HEK293 (cell line): ENCODE measurements around the gene FBXL15.

Experiments used
- AEBP2 ChIP-seq: fragments of 450-650 bp; formaldehyde crosslinking; IDR thresholded peaks from 2 replicates; pipeline ENCODE4 v1.5.1; 2016; ENCODE audit warnings: missing biosample characterization, missing genetic modification characterization, borderline replicate concordance
- GFI1B ChIP-seq: fragments of 450-650 bp; formaldehyde crosslinking; IDR thresholded peaks from 2 replicates; pipeline ENCODE4 v1.5.1; 2016; ENCODE audit warnings: missing biosample characterization, missing genetic modification characterization
- GLI2 ChIP-seq: fragments of 450-650 bp; formaldehyde crosslinking; IDR thresholded peaks from 2 replicates; pipeline ENCODE4; 2017; ENCODE audit warnings: missing biosample characterization, missing genetic modification characterization, low read depth, borderline replicate concordance
- GLIS2 ChIP-seq: fragments of 450-650 bp; formaldehyde crosslinking; IDR thresholded peaks from 2 replicates; pipeline ENCODE4 v1.5.1; 2016; ENCODE audit warnings: missing biosample characterization, missing genetic modification characterization
- HOXC10 ChIP-seq: sonication (generic); formaldehyde crosslinking; IDR thresholded peaks from 2 replicates; pipeline ENCODE4 v1.8.1; 2023; ENCODE audit warnings: mild to moderate bottlenecking, missing genetic modification reagents
- INSM2 ChIP-seq: fragments of 450-650 bp; formaldehyde crosslinking; IDR thresholded peaks from 2 replicates; pipeline ENCODE4 v1.5.1; 2016; ENCODE audit warnings: missing biosample characterization, missing genetic modification characterization
- KLF7 ChIP-seq: fragments of 450-650 bp; formaldehyde crosslinking; IDR thresholded peaks from 2 replicates; pipeline ENCODE4 v1.5.1; 2016; ENCODE audit warnings: missing biosample characterization, missing genetic modification characterization, borderline replicate concordance
- OVOL3 ChIP-seq: fragments of 450-650 bp; formaldehyde crosslinking; IDR thresholded peaks from 2 replicates; pipeline ENCODE4 v1.5.1; 2016; ENCODE audit warnings: missing biosample characterization, missing genetic modification characterization
- PRDM10 ChIP-seq: fragments of 450-650 bp; formaldehyde crosslinking; IDR thresholded peaks from 2 replicates; pipeline ENCODE4 v1.5.1; 2016; ENCODE audit warnings: missing biosample characterization, missing genetic modification characterization
- ZBTB49 ChIP-seq: fragments of 450-650 bp; formaldehyde crosslinking; IDR thresholded peaks from 2 replicates; pipeline ENCODE4 v1.5.1; 2016; ENCODE audit warnings: missing biosample characterization, missing genetic modification characterization, low read depth
- ZBTB8A ChIP-seq: fragments of 450-650 bp; formaldehyde crosslinking; IDR thresholded peaks from 2 replicates; pipeline ENCODE4 v1.5.1; 2016; ENCODE audit warnings: missing biosample characterization, missing genetic modification characterization
- ZNF112 ChIP-seq: fragments of 450-650 bp; formaldehyde crosslinking; IDR thresholded peaks from 2 replicates; pipeline ENCODE4 v1.5.0; 2017; ENCODE audit warnings: missing biosample characterization, missing genetic modification characterization
- ZNF202 ChIP-seq: fragments of 450-650 bp; formaldehyde crosslinking; IDR thresholded peaks from 2 replicates; pipeline ENCODE4 v1.5.1; 2016; ENCODE audit warnings: missing biosample characterization, missing genetic modification characterization, borderline replicate concordance
- ZNF239 ChIP-seq: fragments of 450-650 bp; formaldehyde crosslinking; IDR thresholded peaks from 2 replicates; pipeline ENCODE4 v1.5.1; 2016; ENCODE audit warnings: missing biosample characterization, missing genetic modification characterization
- ZNF404 ChIP-seq: fragments of 450-650 bp; formaldehyde crosslinking; IDR thresholded peaks from 2 replicates; pipeline ENCODE4 v1.5.1; 2017; ENCODE audit warnings: missing biosample characterization, missing genetic modification characterization
- ZNF423 ChIP-seq: fragments of 450-650 bp; formaldehyde crosslinking; IDR thresholded peaks from 2 replicates; pipeline ENCODE4 v1.5.1; 2016; ENCODE audit warnings: missing biosample characterization, missing genetic modification characterization
- ZNF510 ChIP-seq: fragments of 450-650 bp; formaldehyde crosslinking; IDR thresholded peaks from 2 replicates; pipeline ENCODE4 v1.5.1; 2018; ENCODE audit warnings: mild to moderate bottlenecking, missing genetic modification characterization, missing biosample characterization; ENCODE audit not compliant: insufficient replicate concordance
- ZNF514 ChIP-seq: fragments of 450-650 bp; formaldehyde crosslinking; IDR thresholded peaks from 2 replicates; pipeline ENCODE4 v1.5.1; 2016; ENCODE audit warnings: missing biosample characterization, missing genetic modification characterization
- ZNF521 ChIP-seq: fragments of 450-650 bp; formaldehyde crosslinking; IDR thresholded peaks from 2 replicates; pipeline ENCODE4 v1.5.1; 2017; ENCODE audit warnings: missing biosample characterization, mild to moderate bottlenecking, missing genetic modification characterization
- ZNF530 ChIP-seq: fragments of 450-650 bp; formaldehyde crosslinking; IDR thresholded peaks from 2 replicates; pipeline ENCODE4 v1.5.1; 2016; ENCODE audit warnings: low read depth, missing biosample characterization, missing genetic modification characterization
- ZNF571 ChIP-seq: fragments of 450-650 bp; formaldehyde crosslinking; IDR thresholded peaks from 2 replicates; pipeline ENCODE4 v1.5.0; 2017; ENCODE audit warnings: missing biosample characterization, missing genetic modification characterization
- ZNF621 ChIP-seq: fragments of 450-650 bp; formaldehyde crosslinking; IDR thresholded peaks from 2 replicates; pipeline ENCODE4 v1.5.1; 2017; ENCODE audit warnings: missing biosample characterization, missing genetic modification characterization
- ZNF624 ChIP-seq: fragments of 450-650 bp; formaldehyde crosslinking; IDR thresholded peaks from 2 replicates; pipeline ENCODE4 v1.5.1; 2017; ENCODE audit warnings: missing biosample characterization, missing genetic modification characterization
- ZNF629 ChIP-seq: fragments of 450-650 bp; formaldehyde crosslinking; IDR thresholded peaks from 2 replicates; pipeline ENCODE4 v1.5.1; 2017; ENCODE audit warnings: missing biosample characterization, missing genetic modification characterization
- ZNF677 ChIP-seq: fragments of 450-650 bp; IDR thresholded peaks from 2 replicates; pipeline ENCODE4 v1.5.0; 2018; ENCODE audit warnings: missing biosample characterization, mild to moderate bottlenecking, missing genetic modification characterization, moderate library complexity
- ZNF692 ChIP-seq: fragments of 450-650 bp; formaldehyde crosslinking; IDR thresholded peaks from 2 replicates; pipeline ENCODE4 v1.5.1; 2016; ENCODE audit warnings: missing biosample characterization, missing genetic modification characterization
- ZNF768 ChIP-seq: fragments of 450-650 bp; formaldehyde crosslinking; IDR thresholded peaks from 2 replicates; pipeline ENCODE4 v1.5.1; 2018; ENCODE audit warnings: missing biosample characterization, mild to moderate bottlenecking, missing genetic modification characterization
- ZSCAN18 ChIP-seq: fragments of 450-650 bp; formaldehyde crosslinking; IDR thresholded peaks from 2 replicates; pipeline ENCODE4 v1.5.1; 2016; ENCODE audit warnings: missing biosample characterization, missing genetic modification characterization
- ZSCAN30 ChIP-seq: fragments of 450-650 bp; IDR thresholded peaks from 2 replicates; pipeline ENCODE4 v1.5.1; 2018; ENCODE audit warnings: missing biosample characterization, mild to moderate bottlenecking, missing genetic modification characterization, moderate library complexity

FBXL15 gene

GRCh38 chr10:102452672-102453340 lies 32.2 kb downstream of the FBXL15 start (continued):
- no peak for TF ChIP-seq ZSCAN18 (tag by site-specific recombination)
- no peak for TF ChIP-seq ZNF514
- TF ChIP-seq ZNF510 (tag by site-specific recombination), result no peak
- TF ChIP-seq ZNF677 (tag by site-specific recombination), result no peak
- no peak for TF ChIP-seq KLF7 (tag by site-specific recombination)
- no peak for TF ChIP-seq GLIS2 (tag by site-specific recombination)
- no peak for TF ChIP-seq ZNF571 (tag by site-specific recombination)
- no peak for TF ChIP-seq HOXC10 (CRISPR knock-in tag)
- TF ChIP-seq GFI1B (tag by site-specific recombination), result no peak
- peak; percentile 94 for TF ChIP-seq PRDM10
- peak; percentile 98 for TF ChIP-seq ZNF629 (tag by site-specific recombination)
- TF ChIP-seq GLI2 (tag by site-specific recombination), result no peak
- TF ChIP-seq ZNF423 (tag by site-specific recombination), result no peak
- TF ChIP-seq ZNF404, result no peak
- TF ChIP-seq ZNF624 (tag by site-specific recombination), result no peak
- TF ChIP-seq ZNF112 (tag by site-specific recombination), result no peak
- no peak for TF ChIP-seq ZNF239
- TF ChIP-seq ZBTB49 (tag by site-specific recombination), result no peak
- TF ChIP-seq AEBP2 (tag by site-specific recombination), result no peak
- no peak for TF ChIP-seq INSM2
- TF ChIP-seq ZNF692 (tag by site-specific recombination), result peak; percentile 71; the same call in 1 of the 2 replicates
- no peak for TF ChIP-seq ZNF621
- no peak for TF ChIP-seq ZNF202
- TF ChIP-seq ZBTB8A (tag by site-specific recombination), result peak; percentile 70
- TF ChIP-seq ZNF530 (tag by site-specific recombination), result no peak
- TF ChIP-seq OVOL3, result no peak
- TF ChIP-seq ZNF521 (tag by site-specific recombination), result no peak
- no peak for TF ChIP-seq ZSCAN30 (tag by site-specific recombination)
- TF ChIP-seq ZNF768 (tag by site-specific recombination), result no peak; the same call in 1 of the 2 replicates
